Raji (cell line): ENCODE data around the gene SULT1A2.

ENCODE experiments used
- POLR2A ChIP-seq: IDR thresholded peaks from 2 replicates; pipeline ENCODE4 v1.6.1; 2011; ENCODE audit warnings: low read depth, low read length, control low read depth; ENCODE audit not compliant: insufficient read depth

Gene SULT1A2

DNA sequence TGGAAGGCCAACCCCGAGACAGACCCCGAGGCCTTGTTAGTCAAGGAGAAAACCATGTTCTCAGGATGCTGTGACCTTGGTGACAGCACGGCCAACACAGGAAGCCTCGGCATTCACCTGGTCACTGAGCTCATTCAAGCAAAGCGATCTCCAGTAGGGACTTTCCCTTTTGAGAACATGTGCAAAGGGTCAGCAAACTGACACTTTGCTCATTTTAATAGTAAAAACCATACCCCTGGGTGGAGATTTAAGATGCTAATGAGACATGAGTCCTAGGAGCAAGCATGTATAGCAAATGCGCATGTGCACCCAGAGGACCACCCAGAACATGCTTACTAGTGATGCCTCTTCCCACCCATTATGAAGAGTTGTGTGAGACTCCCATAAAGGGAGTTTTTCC lies 5.7 kb upstream of the SULT1A2 start:
- no peak for TF ChIP-seq POLR2A

DNA sequence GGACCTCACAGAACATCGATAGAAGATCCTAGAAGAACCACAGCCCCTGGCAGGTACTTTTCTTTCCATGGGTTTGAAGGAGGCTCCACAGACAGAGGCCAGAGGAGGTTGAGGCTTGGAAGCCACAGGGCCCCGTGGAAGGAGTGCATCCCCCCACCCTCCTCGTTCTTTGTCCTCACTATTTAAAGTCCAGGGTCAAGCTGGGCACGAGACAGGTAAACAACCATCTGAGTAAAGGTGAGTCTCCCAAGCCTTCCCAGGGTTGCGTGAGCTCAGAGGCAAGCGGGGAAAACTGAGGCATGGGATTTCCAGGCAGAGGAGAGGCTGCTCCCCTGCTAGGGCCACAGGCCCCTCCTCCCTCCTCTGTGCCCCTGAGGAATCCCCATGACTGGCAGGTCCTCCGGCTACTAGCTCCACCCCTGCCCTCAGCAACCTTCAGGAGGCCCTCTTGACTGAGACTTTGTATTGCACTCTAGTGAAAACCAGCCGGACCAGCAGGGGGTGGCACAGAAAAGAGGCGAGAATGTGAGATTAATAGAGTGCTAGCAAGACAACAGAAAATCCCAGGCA lies 927 bp upstream of the SULT1A2 start:
- no peak for TF ChIP-seq POLR2A

DNA sequence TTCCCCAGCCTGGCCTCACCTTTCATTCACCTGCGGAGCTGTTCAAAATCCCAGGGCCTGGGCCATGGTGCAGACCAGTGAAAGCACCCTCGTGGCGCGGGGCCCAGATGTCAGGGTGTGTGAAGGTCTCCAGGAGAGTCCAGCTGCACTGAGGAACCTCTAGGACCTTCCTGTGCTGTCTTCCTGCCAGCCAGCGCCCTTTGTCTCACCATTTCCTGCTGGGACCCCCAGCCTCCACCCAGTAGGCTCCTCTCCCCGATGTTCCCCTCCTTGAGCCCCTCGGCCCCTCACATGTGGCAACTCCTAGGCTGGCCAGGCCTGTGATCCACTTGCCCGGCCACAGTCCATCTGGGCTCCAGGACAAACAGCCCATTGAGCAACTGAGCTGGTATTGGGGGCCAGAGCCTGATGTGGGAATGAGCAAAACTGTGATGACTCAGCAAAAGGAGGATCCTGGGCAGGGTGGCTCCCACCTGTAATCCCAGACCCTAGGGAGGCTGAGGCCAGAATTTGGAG lies 677 bp downstream of the SULT1A2 start:
- TF ChIP-seq POLR2A, result no peak

DNA sequence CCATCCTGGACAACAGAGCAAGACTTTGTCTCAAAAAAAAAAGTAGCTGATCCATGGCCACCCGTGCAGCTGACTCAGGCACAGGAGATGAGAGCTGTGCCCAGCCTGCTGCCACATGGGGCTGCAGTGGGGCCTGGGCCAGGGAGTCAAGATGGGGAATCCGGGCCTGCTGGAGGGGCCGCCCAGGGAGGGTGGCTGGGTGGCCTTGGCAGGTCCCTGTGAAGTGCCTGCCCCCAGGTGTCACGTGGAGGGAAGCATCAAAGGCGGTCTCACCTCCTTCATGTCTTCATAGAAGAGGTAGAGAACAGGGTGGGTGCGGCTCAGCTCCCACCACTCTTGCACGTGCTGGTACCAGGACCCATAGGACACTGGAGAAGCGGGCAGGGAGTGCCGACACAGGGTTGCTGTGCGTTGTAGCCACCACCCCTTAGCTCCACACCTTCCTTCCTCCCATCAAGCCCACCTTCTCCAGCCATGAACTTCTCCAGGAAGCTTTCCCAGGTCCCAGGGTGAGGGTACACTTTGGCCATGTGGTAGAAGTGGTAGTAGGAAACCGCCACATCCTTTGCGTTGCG lies 3.8 kb downstream of the SULT1A2 start:
- no peak for TF ChIP-seq POLR2A

DNA sequence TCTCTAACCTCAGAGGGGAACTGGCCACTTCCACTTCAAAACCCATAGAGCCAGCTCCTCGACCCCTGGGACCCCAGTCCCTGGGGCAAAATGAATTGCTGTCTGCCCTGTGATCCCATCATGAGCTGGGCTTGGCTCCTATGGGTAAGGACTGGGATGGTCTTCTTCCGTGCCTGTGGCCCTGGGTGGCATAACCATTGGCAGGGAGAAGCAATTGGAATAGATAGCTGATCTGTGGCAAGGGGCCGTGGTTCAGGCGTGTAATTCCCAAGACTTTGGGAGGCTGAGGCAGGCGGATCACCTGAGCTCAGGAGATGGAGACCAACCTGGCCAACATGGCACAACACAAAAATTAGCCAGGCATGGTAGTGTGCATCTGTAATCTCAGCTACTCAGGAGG lies 4.3 kb downstream of the SULT1A2 start:
- TF ChIP-seq POLR2A, result no peak

DNA sequence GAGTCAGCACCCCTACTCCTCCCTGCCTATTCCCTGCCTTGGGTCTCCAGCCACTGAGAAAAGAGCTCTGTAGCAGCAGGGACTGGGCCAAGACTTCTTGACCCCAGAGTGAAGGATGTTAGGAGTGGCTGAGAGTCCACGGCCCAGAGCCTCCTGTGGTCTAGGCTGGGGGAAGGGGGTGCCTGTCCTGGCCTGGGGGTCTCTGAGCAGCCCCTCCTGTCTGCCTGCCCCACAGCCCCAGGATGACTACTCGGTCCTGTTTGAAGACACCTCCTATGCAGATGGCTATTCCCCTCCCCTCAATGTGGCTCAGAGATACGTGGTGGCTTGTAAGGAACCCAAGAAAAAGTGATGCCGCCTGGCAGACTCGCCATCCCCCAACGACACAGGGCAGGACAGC lies 5.5 kb downstream of the SULT1A2 start:
- TF ChIP-seq POLR2A, result no peak

DNA sequence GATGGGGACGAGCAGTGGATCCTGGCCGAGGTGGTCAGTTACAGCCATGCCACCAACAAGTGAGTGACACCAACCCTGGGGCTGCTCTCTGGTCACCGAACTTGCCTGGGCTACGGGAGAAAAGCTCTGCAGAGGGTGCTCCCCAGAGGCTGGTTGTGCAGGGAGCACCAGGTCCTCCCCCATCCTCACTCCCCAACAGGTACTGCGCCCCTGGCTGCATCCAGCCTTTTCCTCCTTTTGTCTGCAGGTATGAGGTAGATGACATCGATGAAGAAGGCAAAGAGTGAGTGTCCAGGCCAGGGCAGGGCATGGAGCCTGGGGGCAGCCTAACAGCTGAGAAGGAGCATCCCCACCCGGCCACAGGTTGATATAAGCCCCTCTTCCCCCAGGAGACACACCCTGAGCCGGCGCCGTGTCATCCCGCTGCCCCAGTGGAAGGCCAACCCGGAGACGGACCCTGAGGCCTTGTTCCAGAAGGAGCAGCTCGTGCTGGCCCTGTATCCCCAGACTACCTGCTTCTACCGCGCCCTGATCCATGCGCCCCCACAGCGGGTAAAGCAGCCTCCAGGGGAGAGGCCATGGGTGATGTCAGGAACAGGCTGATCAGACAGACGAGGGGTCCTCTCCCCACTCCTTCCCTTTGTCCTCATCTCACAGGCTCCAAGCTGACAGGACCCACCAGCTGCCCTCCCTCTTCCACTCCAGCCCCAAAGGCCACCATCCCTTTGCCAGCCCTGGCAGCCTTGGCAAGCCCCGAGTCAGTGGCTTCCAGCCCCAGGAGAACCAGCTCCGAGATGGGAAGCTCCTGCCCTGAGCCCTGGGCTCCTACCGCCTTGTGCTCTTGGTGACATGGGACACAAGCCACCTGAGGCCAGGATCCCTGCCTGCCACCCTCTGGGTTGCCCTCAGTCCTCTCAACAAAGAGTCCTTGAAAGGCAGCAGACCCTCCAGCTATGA lies 6.2 kb downstream of the SULT1A2 start:
- no peak for TF ChIP-seq POLR2A

DNA sequence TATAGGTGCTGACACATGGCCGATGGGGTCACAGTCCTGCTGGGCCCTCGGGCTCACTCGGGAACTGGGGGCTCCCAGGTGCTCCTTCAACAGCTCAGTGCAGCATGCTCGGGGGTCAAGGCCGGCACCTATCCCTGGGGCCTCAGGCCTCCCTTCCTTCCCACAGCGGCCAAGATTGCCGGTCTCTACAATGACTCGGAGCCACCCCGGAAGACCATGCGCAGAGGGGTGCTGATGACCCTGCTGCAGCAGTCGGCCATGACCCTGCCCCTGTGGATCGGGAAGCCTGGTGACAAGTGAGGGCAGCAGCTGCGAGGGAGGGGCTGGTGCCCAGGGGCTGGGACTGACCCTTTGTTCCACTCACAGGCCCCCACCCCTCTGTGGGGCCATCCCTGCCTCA lies 6.9 kb downstream of the SULT1A2 start:
- no peak for TF ChIP-seq POLR2A

DNA sequence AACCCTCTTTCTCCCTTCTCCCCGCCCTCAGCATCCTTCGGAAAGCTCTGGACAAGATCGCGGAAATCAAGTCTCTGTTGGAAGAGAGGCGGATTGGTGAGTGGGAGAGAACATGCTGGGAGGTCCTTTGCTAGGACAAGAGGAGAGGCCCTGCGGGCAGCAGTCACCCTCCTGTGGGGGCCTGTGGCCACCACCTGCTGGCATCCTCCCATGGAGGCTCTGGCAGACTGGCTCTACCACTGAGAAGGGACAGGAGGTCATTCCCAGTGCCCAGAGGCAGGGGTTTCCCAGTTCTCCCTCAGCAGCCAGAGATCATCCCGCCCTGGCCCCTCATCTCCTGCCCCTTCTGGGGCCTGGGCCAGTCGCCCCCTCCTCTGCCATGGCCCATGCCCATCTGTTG lies 7.8 kb downstream of the SULT1A2 start:
- no peak for TF ChIP-seq POLR2A

DNA sequence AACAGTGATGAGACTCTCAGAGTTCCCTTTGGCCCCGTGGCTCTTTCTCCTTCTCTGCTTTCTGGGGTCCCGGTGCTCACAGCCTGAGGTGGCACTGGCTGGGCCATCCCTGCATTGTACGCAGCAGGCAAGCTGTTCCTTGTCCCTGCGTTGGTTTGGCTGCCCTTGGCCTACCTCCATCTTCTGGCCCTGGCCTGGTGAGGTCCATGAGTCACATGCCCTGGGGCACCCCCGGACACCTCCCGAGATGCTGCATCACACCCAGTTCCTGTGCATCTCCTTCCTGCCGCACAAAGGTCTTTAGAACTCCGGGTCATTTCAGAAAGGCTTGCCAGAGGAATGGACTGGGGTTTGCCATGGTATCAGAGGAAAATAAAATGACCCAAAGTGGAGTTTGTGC lies 9.5 kb downstream of the SULT1A2 start:
- no peak for TF ChIP-seq POLR2A

DNA sequence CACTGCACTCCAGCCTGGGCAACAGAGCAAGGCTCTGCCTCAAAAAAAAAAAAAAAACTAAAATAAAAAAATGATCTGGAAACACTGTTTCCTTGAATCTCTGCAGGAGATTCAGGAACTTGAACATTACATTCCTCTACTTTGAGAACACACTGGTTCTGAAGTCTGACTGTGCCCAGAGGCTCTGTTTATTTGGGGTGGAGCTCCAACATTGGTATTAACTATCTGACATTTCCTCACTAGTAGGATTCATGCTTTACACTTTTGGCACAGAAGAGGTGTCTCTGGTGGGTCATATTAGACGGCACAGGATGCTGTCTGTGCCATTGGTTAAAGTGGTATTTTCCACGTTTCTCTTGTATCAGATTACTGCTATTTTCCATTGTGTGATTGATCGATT lies 10.4 kb downstream of the SULT1A2 start:
- no peak for TF ChIP-seq POLR2A

DNA sequence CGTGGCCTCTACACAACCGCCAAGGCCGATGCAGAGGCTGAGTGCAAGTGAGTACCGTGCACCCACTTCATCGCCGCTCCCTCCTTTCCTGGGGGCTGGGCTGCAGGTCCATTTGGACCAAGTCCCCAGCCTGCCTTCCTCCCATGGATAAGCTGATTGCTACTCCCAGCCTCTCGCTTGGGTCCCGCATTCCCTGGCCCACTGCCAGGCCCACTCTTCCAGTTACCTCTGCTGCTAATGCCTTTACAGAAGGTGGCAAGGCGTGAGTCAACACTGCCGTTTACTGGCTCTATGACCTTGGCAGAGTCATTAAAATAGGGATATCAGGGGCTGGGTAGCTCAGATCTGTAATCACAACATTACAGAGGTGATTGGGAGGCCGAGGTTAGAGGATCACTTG lies 11.2 kb downstream of the SULT1A2 start:
- TF ChIP-seq POLR2A, result no peak

DNA sequence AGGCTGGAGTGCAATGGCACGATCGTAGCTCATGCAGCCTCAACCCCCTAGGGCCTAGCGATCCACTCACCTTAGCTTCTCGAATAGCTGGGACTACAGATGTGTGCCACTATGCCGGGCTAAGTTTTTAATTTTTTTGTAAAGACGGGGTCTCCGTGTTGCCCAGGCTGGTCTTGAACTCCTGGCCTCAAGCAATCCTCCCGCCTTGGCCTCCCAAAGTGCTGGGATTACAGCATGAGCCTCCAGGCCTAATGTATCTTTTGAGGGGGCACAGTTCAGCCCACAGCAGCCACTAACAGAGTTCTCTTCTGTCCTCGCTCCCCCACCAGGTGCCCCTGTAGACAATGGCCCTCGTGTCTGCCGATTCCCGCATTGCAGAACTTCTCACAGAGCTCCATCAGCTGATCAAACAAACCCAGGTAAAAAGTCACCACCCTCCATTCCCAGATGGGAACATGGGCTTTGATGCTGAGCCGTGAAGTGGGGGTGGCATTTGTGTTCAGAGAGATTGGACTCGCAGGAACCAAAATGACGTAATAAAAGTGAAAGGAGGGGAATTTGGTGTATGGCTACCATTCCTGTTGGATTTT lies 16.0 kb downstream of the SULT1A2 start:
- no peak for TF ChIP-seq POLR2A

DNA sequence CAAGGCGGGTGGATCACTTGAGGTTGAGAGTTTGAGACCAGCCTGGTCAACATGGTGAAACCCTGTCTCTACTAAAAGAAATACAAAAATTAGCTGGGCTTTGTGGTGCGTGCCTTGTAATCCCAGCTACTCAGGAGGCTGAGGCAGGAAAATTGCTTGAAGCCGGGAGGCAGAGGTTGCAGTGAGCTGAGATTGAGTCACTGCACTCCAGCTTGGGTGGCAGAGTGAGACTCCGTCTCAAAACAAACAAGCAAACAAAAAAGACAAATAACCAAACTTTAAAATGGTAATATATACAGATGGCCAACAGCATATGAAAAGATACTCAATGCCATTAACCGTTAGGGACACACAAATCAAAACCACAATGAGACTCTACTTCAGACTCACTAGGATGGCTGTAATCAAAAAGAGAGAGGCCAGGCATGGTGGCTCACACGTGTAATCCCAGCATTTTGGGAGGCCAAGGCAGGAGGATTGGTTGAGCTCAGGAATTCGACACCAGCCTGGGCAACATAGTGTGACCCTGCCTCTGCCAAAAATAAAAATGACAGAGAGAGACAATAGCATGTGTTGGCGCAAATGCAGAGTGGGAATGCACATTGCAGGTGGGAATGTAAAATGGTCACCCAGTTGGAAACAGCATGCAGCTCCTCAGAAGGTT lies 21.3 kb downstream of the SULT1A2 start:
- TF ChIP-seq POLR2A, result no peak

DNA sequence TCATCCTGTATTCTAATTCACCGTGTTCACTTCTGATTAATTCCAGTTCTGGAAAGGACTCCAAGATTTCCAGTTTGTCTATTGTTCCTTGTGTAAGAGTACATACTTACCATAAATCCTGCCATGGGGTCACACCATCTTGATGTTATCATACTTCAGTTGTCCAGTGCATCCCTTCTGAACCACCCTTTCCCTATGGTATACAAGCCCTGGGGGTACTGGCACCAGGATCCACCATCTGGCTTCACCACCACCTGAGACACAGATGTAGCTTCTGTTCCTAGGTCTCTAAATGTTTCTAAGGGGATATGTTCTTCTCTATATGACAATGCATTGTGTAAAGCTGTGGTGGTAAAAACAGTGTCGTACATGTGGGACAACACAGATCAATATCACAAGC lies 21.9 kb downstream of the SULT1A2 start:
- TF ChIP-seq POLR2A, result no peak
